UCSD-AML1 (cell line): Measurements from ENCODE around the gene ADAM12.

Experiments
- DNase-seq: peaks from one replicate; lab custom pipeline; 2025; ENCODE audit not compliant: unreplicated experiment; lab: John Stamatoyannopoulos, UW

Gene ADAM12

GRCh38 chr10:126034586-126034985, 353.7 kb downstream of the ADAM12 start:
- DNase-seq = no peak

GRCh38 chr10:126029999-126030398, 358.3 kb downstream of the ADAM12 start:
- no peak for DNase-seq

- DNase-seq = no peak
Measured at GRCh38 chr10:126027692-126028091, 360.6 kb downstream of the ADAM12 start.

GRCh38 chr10:126022841-126023240, 365.4 kb downstream of the ADAM12 start:
- no peak for DNase-seq

- no peak for DNase-seq
Measured at GRCh38 chr10:126021833-126022500, 366.3 kb downstream of the ADAM12 start.

GRCh38 chr10:126017961-126018560, 370.2 kb downstream of the ADAM12 start:
- DNase-seq = no peak

GRCh38 chr10:126016882-126017281, 371.4 kb downstream of the ADAM12 start:
- DNase-seq = no peak

GRCh38 chr10:126016156-126016805, 372.0 kb downstream of the ADAM12 start:
- no peak for DNase-seq

- no peak for DNase-seq
Measured at GRCh38 chr10:126015413-126015812, 372.9 kb downstream of the ADAM12 start.

GRCh38 chr10:126014309-126014708, 374.0 kb downstream of the ADAM12 start:
- DNase-seq = no peak

- peak; percentile 40 for DNase-seq
Measured at GRCh38 chr10:126013489-126014281, 374.6 kb downstream of the ADAM12 start.

- DNase-seq = no peak
Measured at GRCh38 chr10:126012485-126012884, 375.8 kb downstream of the ADAM12 start.

GRCh38 chr10:126011995-126012394, 376.3 kb downstream of the ADAM12 start:
- DNase-seq = no peak

GRCh38 chr10:126009650-126010049, 378.6 kb downstream of the ADAM12 start:
- DNase-seq = no peak

- DNase-seq = no peak
Measured at GRCh38 chr10:126006906-126007305, 381.4 kb downstream of the ADAM12 start.

- no peak for DNase-seq
Measured at GRCh38 chr10:126006264-126006663, 382.0 kb downstream of the ADAM12 start.

- DNase-seq = no peak
Measured at GRCh38 chr10:126004752-126005151, 383.5 kb downstream of the ADAM12 start.

- DNase-seq = no peak
Measured at GRCh38 chr10:126001576-126001975, 386.7 kb downstream of the ADAM12 start.

- DNase-seq = no peak
Measured at GRCh38 chr10:125999694-126000093, 388.6 kb downstream of the ADAM12 start.

- DNase-seq = no peak
Measured at GRCh38 chr10:125997586-125997985, 390.7 kb downstream of the ADAM12 start.

GRCh38 chr10:125995726-125996304, 392.5 kb downstream of the ADAM12 start:
- no peak for DNase-seq
